Psoas muscle (tissue), 8 donors: Measurements from ENCODE around the gene SRSF3. TPM values are rescaled to one million over a fixed set of nuclear protein-coding genes. Genes with fewer than 3 reads are reported as not detected.
"Not testable (repeated sequence)": the region's sequence is repeated elsewhere in the genome, so short reads cannot be mapped to it uniquely, and the experiment has no call there.

ENCODE experiments used
- ATAC-seq, 4 donors: fragments of 200-7000 bp; cut with Tn5 transposase; one replicate each; pipeline ENCODE4 v1.9.1; 2020; ENCODE audit warnings: moderate library complexity in 3 of 4, mild to moderate bottlenecking in 2 of 4
- DNase-seq, 2 donors: peaks; one replicate each; pipeline ENCODE4 v3.0.0-alpha.2; 2020
- H3K27ac ChIP-seq: fragments of 200-600 bp; one replicate; pipeline ENCODE4 v1.8.0; 2022
- H3K27me3 ChIP-seq, 3 donors: fragments of 200-600 bp in 1 of 3; one replicate each; pipeline versions ENCODE4 v1.6.1 to v1.8.0; 2013 to 2022; ENCODE audit warnings: low read length in 2 of 3, mild to moderate bottlenecking in 2 of 3, moderate library complexity in 1 of 3; ENCODE audit not compliant: insufficient read depth in 3 of 3
- H3K36me3 ChIP-seq, 2 donors: fragments of 200-600 bp in 1 of 2; one replicate each; pipeline versions ENCODE4 v1.6.1 to v1.8.0; 2013 to 2022; ENCODE audit warnings: low read depth in 1 of 2, mild to moderate bottlenecking in 1 of 2, moderate library complexity in 1 of 2; ENCODE audit not compliant: insufficient read depth in 1 of 2
- H3K4me1 ChIP-seq: fragments of 200-600 bp; one replicate; pipeline ENCODE4 v1.8.0; 2022
- H3K4me3 ChIP-seq: fragments of 200-600 bp; one replicate; pipeline ENCODE4 v1.8.0; 2022; ENCODE audit warnings: mild to moderate bottlenecking
- H3K9me3 ChIP-seq: fragments of 200-600 bp; one replicate; pipeline ENCODE4 v1.8.0; 2022
- WGBS, 3 donors: extraction: QIAGEN DNeasy Blood & Tissue Kit; methylation state at CpG; one replicate each; pipeline versions ENCODE4 v1.1.6 to v1.1.7; 2013; 5-methylcytosine and 5-hydroxymethylcytosine counted together
- intact Hi-C, 2 donors: fragments of 100-400 bp; cut with DNase I; formaldehyde crosslinking; loops; one replicate each; pipeline versions ENCODE4 v1.11.0 to v1.14.2; 2022
- polyA plus RNA-seq, 3 donors: library from polyadenylated mRNA; stranded (reverse); fragments of 200-250 nt; gene quantifications; one replicate each; pipeline ENCODE4 v1.2.3, GENCODE V29; 2013
- total RNA-seq, 4 donors: library from RNA; stranded (reverse); fragmentation: NEBNext Ultra II Directional in 2 of 4; extraction: Animal tissue kit (Norgen Biotek cat#: 25700) in 2 of 4; gene quantifications; one replicate each; pipeline versions ENCODE4 v1.2.1 to v1.2.4, GENCODE V29; 2021 to 2023
- TF ChIP-seq, protein P1 (sequence below): fragments of 200-600 bp; IDR thresholded peaks from one replicate; pipeline ENCODE4 v1.8.0; 2022; ENCODE audit warnings: antibody characterized with exemption
- donor health status: healthy with polysubstance abuse.
- donor health status: DM: no; HTN: no; CAD: no; lungs with moderate emphysema.
- donor health status: Bipolar disorder and iron deficiency.
- donor health status: healthy.
- donor health status: DM: yes; HTN: yes; CAD: no.
- donor health status: DM: no; HTN: no; CAD: no.
- donor health status: DM: no; HTN: no; CAD: no.
- donor health status: DM: yes; HTN: yes; CAD: no.

The SRSF3 gene
- total and polyA plus RNA-seq, 7 donors: 64.6 to 267 (median 154) TPM

DNA sequence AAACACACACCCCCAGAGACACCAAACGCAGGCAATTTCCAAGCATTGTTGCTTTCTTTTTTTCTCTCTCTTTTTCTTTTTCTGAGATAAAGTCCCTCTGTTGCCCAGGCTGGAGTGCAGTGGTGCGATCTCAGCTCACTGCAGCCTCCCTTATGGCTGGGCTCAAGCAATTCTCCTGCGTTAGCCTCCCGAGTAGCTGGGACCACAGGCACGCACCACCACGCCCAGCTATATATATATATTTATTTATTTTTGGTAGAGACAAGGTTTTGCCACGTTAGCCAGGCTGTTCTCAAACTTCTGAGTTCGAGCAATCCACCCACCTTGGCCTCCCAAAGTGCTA is 14.0 kb upstream of the SRSF3 start:
- DNase-seq (no peak), ATAC-seq (no peak)
- Histone ChIP-seq H3K36me3 (no peaks in the 10 kb centered on the region), H3K27me3 (no peaks in the 10 kb centered on the region), H3K9me3 (no peaks in the 10 kb centered on the region), H3K27ac (peak overlapping the region; percentile 36), H3K4me1 (no peaks in the 10 kb centered on the region), H3K4me3 (no peak overlapping the region)
- TF ChIP-seq, protein P1, sequence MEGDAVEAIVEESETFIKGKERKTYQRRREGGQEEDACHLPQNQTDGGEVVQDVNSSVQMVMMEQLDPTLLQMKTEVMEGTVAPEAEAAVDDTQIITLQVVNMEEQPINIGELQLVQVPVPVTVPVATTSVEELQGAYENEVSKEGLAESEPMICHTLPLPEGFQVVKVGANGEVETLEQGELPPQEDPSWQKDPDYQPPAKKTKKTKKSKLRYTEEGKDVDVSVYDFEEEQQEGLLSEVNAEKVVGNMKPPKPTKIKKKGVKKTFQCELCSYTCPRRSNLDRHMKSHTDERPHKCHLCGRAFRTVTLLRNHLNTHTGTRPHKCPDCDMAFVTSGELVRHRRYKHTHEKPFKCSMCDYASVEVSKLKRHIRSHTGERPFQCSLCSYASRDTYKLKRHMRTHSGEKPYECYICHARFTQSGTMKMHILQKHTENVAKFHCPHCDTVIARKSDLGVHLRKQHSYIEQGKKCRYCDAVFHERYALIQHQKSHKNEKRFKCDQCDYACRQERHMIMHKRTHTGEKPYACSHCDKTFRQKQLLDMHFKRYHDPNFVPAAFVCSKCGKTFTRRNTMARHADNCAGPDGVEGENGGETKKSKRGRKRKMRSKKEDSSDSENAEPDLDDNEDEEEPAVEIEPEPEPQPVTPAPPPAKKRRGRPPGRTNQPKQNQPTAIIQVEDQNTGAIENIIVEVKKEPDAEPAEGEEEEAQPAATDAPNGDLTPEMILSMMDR: no peak
- intact Hi-C loops: no loop called here
- WGBS, 3 donors: 75 to 86% (median 85%) methylated on average over 8 of the region's 8 CpGs

DNA sequence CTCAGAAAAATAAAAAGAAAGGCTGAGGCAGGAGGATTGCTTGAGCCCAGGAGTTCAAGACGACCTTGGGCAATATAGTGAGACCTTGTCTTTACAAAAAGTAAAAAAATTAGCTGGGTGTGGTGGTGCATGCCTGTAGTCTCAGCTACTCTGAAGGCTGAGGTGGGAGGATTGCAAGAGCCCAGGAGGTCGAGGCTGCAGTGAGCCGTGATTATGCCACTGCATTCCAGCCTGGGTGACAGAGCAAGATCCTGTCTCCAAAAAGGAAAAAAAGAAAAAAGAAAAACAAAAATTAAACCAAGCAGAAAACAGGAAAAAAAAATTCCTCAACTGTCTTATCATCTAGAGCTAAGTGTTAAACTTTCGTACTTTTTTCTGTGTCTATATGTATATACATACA is 12.4 kb upstream of the SRSF3 start:
- Histone ChIP-seq H3K4me3 (no peak overlapping the region), H3K36me3 (no peaks in the 10 kb centered on the region), H3K27me3 (no peaks in the 10 kb centered on the region), H3K27ac (no peak overlapping the region), H3K9me3 (no peaks in the 10 kb centered on the region), H3K4me1 (no peaks in the 10 kb centered on the region)
- TF ChIP-seq, protein P1: no peak
- intact Hi-C loops: no loop called here
- 89 to 96% (median 91%) methylated on average over 4 of the region's 4 CpGs for WGBS, 3 donors
- ATAC-seq (no peak), DNase-seq (no peak)

- Histone ChIP-seq H3K4me1 (no peaks in the 10 kb centered on the region), H3K9me3 (no peaks in the 10 kb centered on the region), H3K27ac (no peak overlapping the region), H3K4me3 (no peak overlapping the region), H3K36me3 (no peaks in the 10 kb centered on the region), H3K27me3 (no peaks in the 10 kb centered on the region)
- WGBS, 3 donors: 69 to 75% (median 74%) methylated on average over 1 of the region's 1 CpG
- TF ChIP-seq, protein P1: no peak
- ATAC-seq (no peak), DNase-seq (no peak)
- intact Hi-C loops: no loop called here
Measured at GRCh38 chr6:36586606-36587005, 7.6 kb upstream of the SRSF3 start.

DNA sequence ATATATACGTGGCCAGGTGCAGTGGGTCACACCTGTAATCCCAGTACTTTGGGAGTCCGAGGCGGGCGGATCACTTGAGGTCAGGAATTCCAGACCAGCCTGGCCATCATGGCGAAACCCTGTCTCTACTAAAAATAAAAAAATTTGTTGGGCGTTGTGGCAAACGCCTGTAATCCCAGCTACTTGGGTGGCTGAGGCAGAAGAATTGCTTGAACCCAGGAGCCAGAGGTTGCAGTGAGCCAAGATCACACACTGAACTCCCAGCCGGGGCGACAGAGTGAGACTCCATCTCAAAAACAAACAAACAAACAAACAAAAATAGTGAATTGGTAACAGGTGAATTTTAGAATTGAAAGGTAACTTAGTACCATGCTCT is 5.1 kb upstream of the SRSF3 start:
- 90 to 95% (median 92%) methylated on average over 9 of the region's 9 CpGs for WGBS, 3 donors
- H3K27ac ChIP-seq, H3K9me3 ChIP-seq, H3K4me1 ChIP-seq, H3K27me3 ChIP-seq, ATAC-seq, DNase-seq, intact Hi-C loops, H3K4me3 ChIP-seq, H3K36me3 ChIP-seq: not testable (repeated sequence)

- TF ChIP-seq, protein P1: no peak
- Histone ChIP-seq H3K9me3 (no peaks in the 10 kb centered on the region), H3K27me3 (no peaks in the 10 kb centered on the region), H3K27ac (no peak overlapping the region), H3K4me1 (peaks cover 6% of the 10 kb centered on the region), H3K4me3 (no peak overlapping the region), H3K36me3 (peaks cover 0 to under 1% of the 10 kb centered on the region in 2 donors)
- intact Hi-C loops: loop anchor here (5.0 to 10.0 kb wide), 2 partner anchors 145 to 148 kb away; partner anchors contain the start of genes KCTD20 (in 2 of the 2) and PXT1 (in 2 of the 2)
- DNase-seq (no peak), ATAC-seq (no peak)
- 83 to 100% (median 85%) methylated on average over 1 of the region's 1 CpG for WGBS, 3 donors
Measured at GRCh38 chr6:36590237-36590636, 3.9 kb upstream of the SRSF3 start.
